Osteocyte (in vitro differentiated cells): ENCODE results near the gene LMNTD2. TPM values are rescaled to one million over a fixed set of nuclear protein-coding genes. Genes with fewer than 3 reads are reported as not detected.

Experiments used
- DNase-seq: peaks from one replicate; pipeline ENCODE4 v3.0.0; 2021; ENCODE audit warnings: mixed read lengths; ENCODE audit not compliant: unreplicated experiment; ENCODE audit errors: extremely low spot score
- H3K27ac Mint-ChIP-seq: one replicate; pipeline ENCODE4 v1.8.0; 2021; ENCODE audit warnings: mild to moderate bottlenecking, mixed read lengths; ENCODE audit not compliant: unreplicated experiment
- H3K27me3 Mint-ChIP-seq: one replicate; pipeline ENCODE4 v1.8.0; 2021; ENCODE audit warnings: mixed read lengths; ENCODE audit not compliant: unreplicated experiment
- H3K36me3 Mint-ChIP-seq: one replicate; pipeline ENCODE4 v1.8.0; 2021; ENCODE audit warnings: mixed read lengths; ENCODE audit not compliant: unreplicated experiment
- H3K4me1 Mint-ChIP-seq: one replicate; pipeline ENCODE4 v1.8.0; 2021; ENCODE audit warnings: mixed read lengths; ENCODE audit not compliant: unreplicated experiment
- H3K4me3 Mint-ChIP-seq: one replicate; pipeline ENCODE4 v1.8.0; 2021; ENCODE audit warnings: mild to moderate bottlenecking, moderate library complexity, mixed read lengths; ENCODE audit not compliant: unreplicated experiment
- H3K9me3 Mint-ChIP-seq: one replicate; pipeline ENCODE4 v1.8.0; 2021; ENCODE audit warnings: mixed read lengths; ENCODE audit not compliant: unreplicated experiment
- CTCF ChIP-seq: fragments of 200-600 bp; sonication (generic); IDR thresholded peaks from 2 replicates; pipeline ENCODE4 v1.5.0; 2021; ENCODE audit warnings: antibody characterized with exemption, mild to moderate bottlenecking, moderate library complexity
- total RNA-seq: library from RNA; stranded (reverse); gene quantifications from 2 replicates; pipeline ENCODE4 v1.2.1, GENCODE V29; 2021

The LMNTD2 gene
- total RNA-seq, 1 donor from 2014 or later, result 6.4 TPM

GRCh38 chr11:551131-551530, 9.4 kb downstream of the LMNTD2 start:
- Mint-ChIP-seq H3K9me3 (no peaks in the 10 kb centered on the region), H3K4me3 (no peak overlapping the region), H3K27me3 (peaks cover 2% of the 10 kb centered on the region), H3K4me1 (no peaks in the 10 kb centered on the region), H3K36me3 (no peaks in the 10 kb centered on the region), H3K27ac (no peak overlapping the region)
- DNase-seq, result no peak
- no peak for TF ChIP-seq CTCF

- no peak for TF ChIP-seq CTCF
- Mint-ChIP-seq H3K36me3 (no peaks in the 10 kb centered on the region), H3K4me1 (no peaks in the 10 kb centered on the region), H3K9me3 (no peaks in the 10 kb centered on the region), H3K27me3 (peaks cover 2% of the 10 kb centered on the region), H3K4me3 (no peak overlapping the region), H3K27ac (no peak overlapping the region)
- no peak for DNase-seq
These were observed 9.8 kb downstream of the LMNTD2 start for GRCh38 chr11:550746-551085.

GRCh38 chr11:550021-550745, 10.4 kb downstream of the LMNTD2 start:
- Mint-ChIP-seq H3K27ac (no peak overlapping the region), H3K9me3 (no peaks in the 10 kb centered on the region), H3K27me3 (peaks cover 2% of the 10 kb centered on the region), H3K4me3 (no peak overlapping the region), H3K4me1 (no peaks in the 10 kb centered on the region), H3K36me3 (no peaks in the 10 kb centered on the region)
- no peak for TF ChIP-seq CTCF
- no peak for DNase-seq

- Mint-ChIP-seq H3K4me3 (no peak overlapping the region), H3K36me3 (no peaks in the 10 kb centered on the region), H3K9me3 (no peaks in the 10 kb centered on the region), H3K27ac (no peak overlapping the region), H3K27me3 (peaks cover 2% of the 10 kb centered on the region), H3K4me1 (no peaks in the 10 kb centered on the region)
- no peak for DNase-seq
- no peak for TF ChIP-seq CTCF
These were observed 11.6 kb downstream of the LMNTD2 start for GRCh38 chr11:548700-549603.

- DNase-seq, result no peak
- no peaks in the 10 kb centered on the region for H3K4me1 Mint-ChIP-seq
- H3K9me3 Mint-ChIP-seq, result no peaks in the 10 kb centered on the region
- no peak overlapping the region for H3K4me3 Mint-ChIP-seq
- no peak overlapping the region for H3K27ac Mint-ChIP-seq
- no peaks in the 10 kb centered on the region for H3K36me3 Mint-ChIP-seq
- TF ChIP-seq CTCF, result no peak
- no peaks in the 10 kb centered on the region for H3K27me3 Mint-ChIP-seq
These were observed 15.4 kb downstream of the LMNTD2 start for GRCh38 chr11:545171-545570.
